ENCODE results near the gene HTR6. TPM values are rescaled to one million over a fixed set of nuclear protein-coding genes. Genes with fewer than 3 reads are reported as not detected.

HTR6 gene
- total RNA-seq, 4 donors from 2014 or later = not detected

DNA sequence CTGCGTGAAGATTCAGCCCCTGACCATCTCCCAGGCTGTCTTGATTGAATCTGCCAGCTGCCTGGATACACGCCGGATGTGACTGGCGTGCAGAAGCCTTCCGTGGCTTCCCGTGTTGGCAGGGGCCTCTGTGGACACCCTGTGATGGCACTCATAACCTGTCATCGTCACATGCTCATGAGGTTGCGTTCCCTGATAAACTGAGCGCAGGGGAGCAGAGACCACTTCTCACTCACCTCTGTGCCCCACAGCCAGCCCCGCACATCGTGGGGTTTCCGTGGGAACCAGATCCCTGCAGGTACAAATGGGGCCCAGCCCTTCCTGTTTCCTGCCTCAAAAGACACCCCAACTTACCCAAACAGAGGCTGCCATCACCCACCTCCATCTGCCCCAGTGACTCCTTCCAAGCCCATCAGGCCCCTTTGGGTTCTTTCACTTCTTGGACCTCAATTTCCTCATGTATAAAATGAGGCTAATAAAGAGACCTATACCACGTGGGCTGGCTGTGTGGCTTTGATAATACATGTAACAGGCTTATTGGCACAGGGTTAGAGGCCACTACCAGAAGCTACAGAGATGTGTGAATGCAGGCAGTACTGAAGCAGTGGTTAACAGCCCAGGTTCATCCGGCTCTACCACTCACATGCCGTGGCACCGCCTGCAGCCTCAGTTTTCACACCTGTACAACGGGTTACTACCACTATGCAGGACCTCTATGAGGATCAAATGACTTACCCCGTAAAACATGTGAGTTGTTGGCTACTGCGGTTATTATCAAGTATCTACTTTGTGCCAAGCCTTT is 23.6 kb downstream of the HTR6 start:
- 83% methylated on average over 19 of the region's 19 CpGs for WGBS
- no peak overlapping the region for H3K27ac ChIP-seq (replicated peaks in 1 of 4)
- H3K36me3 ChIP-seq = peaks cover 15 to 89% (median 45%) of the 10 kb centered on the region in 4 donors
- H3K4me1 ChIP-seq = peaks cover 0 to 4% (median 0%) of the 10 kb centered on the region in 4 donors
- intact Hi-C loops (cut with DNase I) = no loop called here
- H3K27me3 ChIP-seq = no peaks in the 10 kb centered on the region
- no peaks in the 10 kb centered on the region for H3K9me3 ChIP-seq
- no peak for TF ChIP-seq POLR2AphosphoS5 (IDR thresholded peaks at IDR 0.05)
- DNase-seq (ENCODE audit: extremely low spot score) = no peak
- H3K4me3 ChIP-seq = no peak overlapping the region

GRCh38 chr1:19689085-19689757 is 24.5 kb downstream of the HTR6 start:
- Histone ChIP-seq H3K4me1 (peaks cover 0 to 4% (median 0%) of the 10 kb centered on the region in 4 donors), H3K36me3 (peaks cover 20 to 97% (median 55%) of the 10 kb centered on the region in 4 donors), H3K27me3 (no peaks in the 10 kb centered on the region), H3K9me3 (no peaks in the 10 kb centered on the region), H3K4me3 (no peak overlapping the region), H3K27ac (replicated peaks in 1 of 4) (no peak overlapping the region)
- intact Hi-C loops (cut with DNase I) = no loop called here
- no peak for TF ChIP-seq CTCF (IDR thresholded peaks at IDR 0.05)
- TF ChIP-seq POLR2AphosphoS5 (IDR thresholded peaks at IDR 0.05) = no peak
- TF ChIP-seq EP300 (IDR thresholded peaks at IDR 0.05) = no peak
- TF ChIP-seq POLR2A (IDR thresholded peaks at IDR 0.05; ENCODE audit: low read depth) = no peak
- DNase-seq (ENCODE audit: extremely low spot score) = no peak
- WGBS = 69% methylated on average over 5 of the region's 5 CpGs

GRCh38 chr1:19689856-19690255 is 25.2 kb downstream of the HTR6 start:
- Histone ChIP-seq H3K4me3 (no peak overlapping the region), H3K36me3 (peaks cover 26 to 97% (median 59%) of the 10 kb centered on the region in 4 donors), H3K27ac (replicated peaks in 1 of 4) (no peak overlapping the region), H3K27me3 (no peaks in the 10 kb centered on the region), H3K4me1 (peaks cover 0 to 4% (median 0%) of the 10 kb centered on the region in 4 donors), H3K9me3 (no peaks in the 10 kb centered on the region)
- intact Hi-C loops (cut with DNase I) = no loop called here
- DNase-seq (ENCODE audit: extremely low spot score) = no peak
- TF ChIP-seq CTCF (IDR thresholded peaks at IDR 0.05) (no peak), EP300 (IDR thresholded peaks at IDR 0.05) (no peak), POLR2AphosphoS5 (IDR thresholded peaks at IDR 0.05) (no peak), POLR2A (IDR thresholded peaks at IDR 0.05; ENCODE audit: low read depth) (no peak)
- WGBS = 95% methylated on average over 2 of the region's 3 CpGs

DNA sequence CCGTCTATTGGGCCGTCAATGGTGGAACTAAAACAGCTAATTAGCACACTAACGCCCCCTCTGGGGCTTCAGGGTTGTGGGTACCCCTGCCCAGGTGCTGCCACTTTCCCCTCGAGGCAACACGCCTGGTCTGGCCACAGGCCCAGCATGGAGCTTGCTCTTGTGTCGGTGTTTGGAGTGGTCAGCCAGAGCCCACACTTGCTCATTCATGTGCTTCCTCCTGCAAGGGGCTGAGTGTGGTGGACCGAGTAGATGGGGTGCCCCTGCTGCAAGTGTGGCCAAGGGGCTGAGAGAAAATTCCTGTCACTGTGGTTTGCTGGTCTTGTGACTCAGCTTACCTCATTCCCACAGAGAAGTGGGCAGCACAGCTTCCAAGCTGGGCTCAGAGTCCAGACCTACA is 25.7 kb downstream of the HTR6 start:
- Histone ChIP-seq H3K4me1 (peaks cover 0 to 4% (median 0%) of the 10 kb centered on the region in 4 donors), H3K4me3 (no peak overlapping the region), H3K27me3 (no peaks in the 10 kb centered on the region), H3K36me3 (peaks cover 28 to 97% (median 62%) of the 10 kb centered on the region in 4 donors), H3K9me3 (no peaks in the 10 kb centered on the region), H3K27ac (replicated peaks in 1 of 4) (no peak overlapping the region)
- no peak for DNase-seq (ENCODE audit: extremely low spot score)
- WGBS = 80% methylated on average over 7 of the region's 7 CpGs
- TF ChIP-seq CTCF (IDR thresholded peaks at IDR 0.05) = no peak
- TF ChIP-seq EP300 (IDR thresholded peaks at IDR 0.05) = no peak
- TF ChIP-seq POLR2A (IDR thresholded peaks at IDR 0.05; ENCODE audit: low read depth) = no peak
- TF ChIP-seq POLR2AphosphoS5 (IDR thresholded peaks at IDR 0.05) = no peak
- intact Hi-C loops (cut with DNase I) = no loop called here

DNA sequence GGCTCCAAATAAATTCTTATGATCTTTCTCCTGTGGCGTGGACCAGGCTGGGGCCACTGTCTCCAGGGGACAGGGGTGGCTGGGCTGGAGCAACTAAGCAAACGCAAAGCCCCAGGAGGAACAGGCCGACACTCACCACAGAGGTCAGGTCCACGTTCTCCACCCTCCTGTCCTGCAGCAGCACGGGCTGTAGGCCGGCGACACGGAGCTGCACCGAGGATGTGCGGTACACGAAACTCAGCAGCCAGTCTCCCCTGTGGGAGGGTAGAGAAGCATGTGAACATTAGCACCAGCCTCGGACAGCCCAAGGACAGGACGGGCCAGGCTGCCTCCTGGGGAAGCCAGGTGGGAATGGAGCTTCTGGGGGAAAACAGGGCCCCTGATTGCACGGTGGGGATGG is 29.6 kb downstream of the HTR6 start:
- Histone ChIP-seq H3K9me3 (no peaks in the 10 kb centered on the region), H3K4me1 (no peaks in the 10 kb centered on the region), H3K27ac (replicated peaks in 1 of 4) (no peak overlapping the region), H3K27me3 (no peaks in the 10 kb centered on the region), H3K36me3 (peaks cover 23 to 91% (median 54%) of the 10 kb centered on the region in 4 donors), H3K4me3 (no peak overlapping the region)
- no peak for DNase-seq (ENCODE audit: extremely low spot score)
- WGBS = 77% methylated on average over 14 of the region's 14 CpGs
- intact Hi-C loops (cut with DNase I) = no loop called here
- TF ChIP-seq POLR2AphosphoS5 (IDR thresholded peaks at IDR 0.05) = no peak
- no peak for TF ChIP-seq CTCF (IDR thresholded peaks at IDR 0.05)
- no peak for TF ChIP-seq POLR2A (IDR thresholded peaks at IDR 0.05; ENCODE audit: low read depth)
- no peak for TF ChIP-seq EP300 (IDR thresholded peaks at IDR 0.05)

Measured in esophagus muscularis mucosa (tissue), 4 donors.